Keratinocyte (primary cell): ENCODE data around the gene GLG1. TPM values are rescaled to one million over a fixed set of nuclear protein-coding genes. Genes with fewer than 3 reads are reported as not detected.

ENCODE experiments used
- DNase-seq: peaks from one replicate; pipeline ENCODE4 v3.0.0-alpha.2; 2011; ENCODE audit warnings: low read depth, missing footprints, low spot score
- FAIRE-seq: peaks from 2 replicates; lab custom pipeline; 2011; peaks lifted over from hg19 to GRCh38; lab: Jason Lieb, UNC
- H2AFZ ChIP-seq: 2 replicates; pipeline ENCODE4 v1.6.0; 2012; ENCODE audit warnings: low read length, control low read depth, inconsistent platforms; ENCODE audit not compliant: control insufficient read depth
- H3K27ac ChIP-seq: 2 replicates; pipeline ENCODE4 v1.5.1; 2011; ENCODE audit warnings: low read length; ENCODE audit not compliant: control insufficient read depth, insufficient read depth
- H3K27me3 ChIP-seq: 3 replicates; pipeline ENCODE4 v1.6.0; 2011; ENCODE audit warnings: low read length; ENCODE audit not compliant: control insufficient read depth, insufficient read depth; ENCODE audit errors: extremely low read depth
- H3K36me3 ChIP-seq, 2 experiments: 2 replicates in 1 of 2; 3 replicates in 1 of 2; pipeline ENCODE4 v1.5.1; 2011; ENCODE audit warnings: low read length in 2 of 2, mild to moderate bottlenecking in 1 of 2; ENCODE audit not compliant: control insufficient read depth in 2 of 2, insufficient read depth in 2 of 2; ENCODE audit errors: extremely low read depth in 1 of 2
- H3K4me1 ChIP-seq: 3 replicates; pipeline ENCODE4 v1.5.1; 2011; ENCODE audit warnings: low read length; ENCODE audit not compliant: control insufficient read depth, insufficient read depth; ENCODE audit errors: extremely low read depth
- H3K4me2 ChIP-seq: 3 replicates; pipeline ENCODE4 v1.6.0; 2011; ENCODE audit warnings: low read depth, low read length; ENCODE audit not compliant: control insufficient read depth, insufficient read depth; ENCODE audit errors: extremely low read depth
- H3K4me3 ChIP-seq, 3 experiments: fragments of 200-600 bp in 1 of 3; sonication (generic) in 1 of 3; 2 replicates in 2 of 3; 3 replicates in 1 of 3; pipeline ENCODE4 v1.5.1; 2011 to 2016; ENCODE audit warnings: low read length in 3 of 3, mild to moderate bottlenecking in 3 of 3, control low read depth in 2 of 3, inconsistent platforms in 1 of 3, low read depth in 1 of 3, mixed read lengths in 1 of 3, mixed run types in 1 of 3, moderate library complexity in 1 of 3; ENCODE audit not compliant: control insufficient read depth in 2 of 3, insufficient read depth in 2 of 3; ENCODE audit errors: extremely low read depth in 1 of 3
- H3K79me2 ChIP-seq: 2 replicates; pipeline ENCODE4 v1.6.0; 2012; ENCODE audit warnings: low read length; ENCODE audit not compliant: control insufficient read depth, insufficient read depth
- H3K9ac ChIP-seq: 3 replicates; pipeline ENCODE4 v1.6.0; 2011; ENCODE audit warnings: low read length; ENCODE audit not compliant: control insufficient read depth, insufficient read depth; ENCODE audit errors: extremely low read depth
- H3K9me1 ChIP-seq: 3 replicates; pipeline ENCODE4 v1.6.0; 2011; ENCODE audit warnings: low read length; ENCODE audit not compliant: control insufficient read depth, insufficient read depth; ENCODE audit errors: extremely low read depth
- H3K9me3 ChIP-seq: 2 replicates; pipeline ENCODE4 v1.5.1; 2012; ENCODE audit warnings: low read depth, low read length; ENCODE audit not compliant: control insufficient read depth
- H4K20me1 ChIP-seq: 3 replicates; pipeline ENCODE4 v1.6.0; 2011; ENCODE audit warnings: low read length; ENCODE audit not compliant: control insufficient read depth, insufficient read depth; ENCODE audit errors: extremely low read depth
- CTCF ChIP-seq, 3 experiments: IDR thresholded peaks in 1 of 3; conservative IDR thresholded peaks in 1 of 3; optimal IDR thresholded peaks in 1 of 3; 2 replicates in 2 of 3; 3 replicates in 1 of 3; pipeline versions ENCODE3 to v1.5.1; 2011; ENCODE audit warnings: low read length in 3 of 3, mild to moderate bottlenecking in 3 of 3, moderate library complexity in 2 of 3, control low read depth in 1 of 3, inconsistent platforms in 1 of 3; ENCODE audit not compliant: insufficient read depth in 2 of 3; ENCODE audit errors: extremely low read depth in 1 of 3
- EZH2 ChIP-seq: IDR thresholded peaks from one replicate; pipeline ENCODE4 v1.6.1; 2012; ENCODE audit warnings: inconsistent platforms, mild to moderate bottlenecking, low read length, moderate library complexity
- dilution Hi-C: fragments of 300-500 bp; cut with MboI; formaldehyde crosslinking; loops from one replicate; pipeline ENCODE4 v1.7.0; 2020; ENCODE audit warnings: low sequenced_read_pairs; ENCODE audit not compliant: extremely low pct_ligation_motif_present
- polyA plus RNA-seq, 5 experiments: library from polyadenylated mRNA; depleted of rRNA in 3 of 5; stranded (reverse) in 3 of 5; stranded (forward) in 1 of 5; unstranded in 1 of 5; fragments of >200 nt; gene quantifications; 1 replicate in 1 of 5; 2 replicates in 3 of 5; 3 replicates in 1 of 5; pipeline versions ENCODE4 v1.2.1 to v1.2.3, GENCODE V29; 2011 to 2012; ENCODE audit warnings: missing spikeins in 2 of 5, low read depth in 1 of 5, low replicate concordance in 1 of 5

Gene GLG1
- polyA plus RNA-seq, 1 donor (not counting 4 experiments of a cell fraction or from before 2014, with no cell fraction given), result 63.6 TPM

DNA sequence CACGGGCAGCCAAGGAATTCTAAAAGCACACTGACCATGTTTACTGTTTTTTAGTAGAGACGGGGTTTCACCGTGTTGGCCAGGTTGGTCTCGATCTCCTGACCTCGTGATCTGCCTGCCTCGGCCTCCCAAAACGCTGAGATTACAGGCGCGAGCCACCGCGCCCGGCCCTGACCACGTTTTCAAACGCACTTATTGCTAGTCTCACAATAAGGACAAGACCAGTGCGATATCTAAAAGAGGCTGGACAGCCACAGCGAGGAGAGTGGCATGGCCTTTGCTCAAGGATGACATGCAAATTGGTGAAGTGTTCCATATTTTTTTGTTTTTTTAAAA, 150.7 kb downstream of the GLG1 start:
- Histone ChIP-seq H4K20me1 (no peaks in the 10 kb centered on the region), H3K27me3 (no peaks in the 10 kb centered on the region), H3K36me3 (peaks cover 22 to 28% of the 10 kb centered on the region in 2 experiments), H2AFZ (no peak overlapping the region), H3K4me1 (peaks cover 16% of the 10 kb centered on the region), H3K9me3 (no peaks in the 10 kb centered on the region), H3K9ac (no peak overlapping the region), H3K4me2 (no peak overlapping the region), H3K27ac (peak overlapping the region; percentile 70), H3K4me3 (no peak overlapping the region), H3K79me2 (no peaks in the 10 kb centered on the region), H3K9me1 (peaks cover 5% of the 10 kb centered on the region)
- dilution Hi-C loops, result no loop called here
- DNase-seq (no peak), FAIRE-seq (no peak)
- no peak for TF ChIP-seq EZH2
- no peak for TF ChIP-seq CTCF (optimal IDR thresholded peaks at IDR 0.05 in 1 of 3, IDR thresholded peaks at IDR 0.05 in 1 of 3, conservative IDR thresholded peaks at IDR 0.05 in 1 of 3; ENCODE audit: extremely low read depth in 1 of 3, insufficient read depth in 2 of 3, low read length in 3 of 3)

- no peaks in the 10 kb centered on the region for H3K79me2 ChIP-seq
- no peak overlapping the region for H3K9ac ChIP-seq
- TF ChIP-seq CTCF (optimal IDR thresholded peaks at IDR 0.05 in 1 of 3, IDR thresholded peaks at IDR 0.05 in 1 of 3, conservative IDR thresholded peaks at IDR 0.05 in 1 of 3; ENCODE audit: extremely low read depth in 1 of 3, insufficient read depth in 2 of 3, low read length in 3 of 3), result no peak
- no peak for TF ChIP-seq EZH2
- peak overlapping the region; percentile 4 for H3K4me2 ChIP-seq
- H4K20me1 ChIP-seq, result no peaks in the 10 kb centered on the region
- H3K27ac ChIP-seq, result peak overlapping the region; percentile 70
- peaks cover 5% of the 10 kb centered on the region for H3K9me1 ChIP-seq
- dilution Hi-C loops, result no loop called here
- no peak overlapping the region for H2AFZ ChIP-seq
- H3K4me3 ChIP-seq, result no peak overlapping the region
- H3K9me3 ChIP-seq, result no peaks in the 10 kb centered on the region
- H3K4me1 ChIP-seq, result peaks cover 21% of the 10 kb centered on the region
- no peaks in the 10 kb centered on the region for H3K27me3 ChIP-seq
- peaks cover 22 to 33% of the 10 kb centered on the region in 2 experiments for H3K36me3 ChIP-seq
- FAIRE-seq (peak; percentile 26), DNase-seq (no peak)
Observed at GRCh38 chr16:74455619-74456289, 151.2 kb downstream of the GLG1 start.
